Measurements from ENCODE around the gene ASXL1. TPM values are rescaled to one million over a fixed set of nuclear protein-coding genes. Genes with fewer than 3 reads are reported as not detected.
"Not testable (repeated sequence)": the region's sequence is repeated elsewhere in the genome, so short reads cannot be mapped to it uniquely, and the experiment has no call there.

The ASXL1 gene
- total and polyA plus RNA-seq, 4 donors, result 24.2 to 96.4 (median 44.4) TPM

- no peak overlapping the region for H3K9ac ChIP-seq (ENCODE audit: insufficient read depth in 1 of 2, low read length in 2 of 2)
- H3K27me3 ChIP-seq (ENCODE audit: control insufficient read depth in 3 of 3, insufficient read depth in 3 of 3, low read length in 2 of 3), result no peaks in the 10 kb centered on the region
- no peak overlapping the region for H3K4me3 ChIP-seq
- no peaks in the 10 kb centered on the region for H3K9me3 ChIP-seq (ENCODE audit: control insufficient read depth in 4 of 4, insufficient read depth in 3 of 4, low read length in 3 of 4)
- H3K36me3 ChIP-seq (ENCODE audit: control insufficient read depth in 4 of 4, insufficient read depth in 4 of 4, low read length in 4 of 4), result peaks cover 0 to 10% (median 7%) of the 10 kb centered on the region in 4 donors
- ATAC-seq (ENCODE audit: insufficient read depth, low FRiP score) (no peak), DNase-seq (no peak)
- no peaks in the 10 kb centered on the region for H3K4me1 ChIP-seq (ENCODE audit: control insufficient read depth in 5 of 5, insufficient read depth in 5 of 5, low read length in 5 of 5)
- 85 to 91% methylated on average over 2 of the region's 2 CpGs for WGBS, 2 donors
- no peak for TF ChIP-seq CTCF (IDR thresholded peaks at IDR 0.05; ENCODE audit: control extremely low read depth, extremely low read depth)
- H3K27ac ChIP-seq (ENCODE audit: low read depth in 1 of 2, low read length in 1 of 2), result no peak overlapping the region
Measured at GRCh38 chr20:32404017-32404416, 45.9 kb downstream of the ASXL1 start.

GRCh38 chr20:32406701-32407100 lies 48.6 kb downstream of the ASXL1 start:
- Histone ChIP-seq H3K4me3 (no peak overlapping the region), H3K27me3 (ENCODE audit: control insufficient read depth in 3 of 3, insufficient read depth in 3 of 3, low read length in 2 of 3) (no peaks in the 10 kb centered on the region), H3K27ac (ENCODE audit: low read depth in 1 of 2, low read length in 1 of 2) (no peak overlapping the region), H3K4me1 (ENCODE audit: control insufficient read depth in 5 of 5, insufficient read depth in 5 of 5, low read length in 5 of 5) (peaks cover 0 to 3% (median 0%) of the 10 kb centered on the region in 5 donors), H3K9me3 (ENCODE audit: control insufficient read depth in 4 of 4, insufficient read depth in 3 of 4, low read length in 3 of 4) (no peaks in the 10 kb centered on the region), H3K9ac (ENCODE audit: insufficient read depth in 1 of 2, low read length in 2 of 2) (no peak overlapping the region), H3K36me3 (ENCODE audit: control insufficient read depth in 4 of 4, insufficient read depth in 4 of 4, low read length in 4 of 4) (peaks cover 0 to 10% (median 7%) of the 10 kb centered on the region in 4 donors)
- DNase-seq (no peak), ATAC-seq (ENCODE audit: insufficient read depth, low FRiP score) (no peak)
- WGBS, 2 donors, result 97 to 99% methylated on average over 4 of the region's 4 CpGs
- TF ChIP-seq CTCF (IDR thresholded peaks at IDR 0.05; ENCODE audit: control extremely low read depth, extremely low read depth), result no peak

- not testable (repeated sequence) for H3K4me3 ChIP-seq; H3K36me3 ChIP-seq (ENCODE audit: control insufficient read depth in 4 of 4, insufficient read depth in 4 of 4, low read length in 4 of 4); H3K27ac ChIP-seq (ENCODE audit: low read depth in 1 of 2, low read length in 1 of 2); H3K27me3 ChIP-seq (ENCODE audit: control insufficient read depth in 3 of 3, insufficient read depth in 3 of 3, low read length in 2 of 3); ATAC-seq (ENCODE audit: insufficient read depth, low FRiP score); H3K4me1 ChIP-seq (ENCODE audit: control insufficient read depth in 5 of 5, insufficient read depth in 5 of 5, low read length in 5 of 5); DNase-seq; H3K9ac ChIP-seq (ENCODE audit: insufficient read depth in 1 of 2, low read length in 2 of 2); H3K9me3 ChIP-seq (ENCODE audit: control insufficient read depth in 4 of 4, insufficient read depth in 3 of 4, low read length in 3 of 4)
- 87 to 93% methylated on average over 9 of the region's 9 CpGs for WGBS, 2 donors
Measured at GRCh38 chr20:32407131-32407750, 49.1 kb downstream of the ASXL1 start.

GRCh38 chr20:32411955-32412706 lies 54.0 kb downstream of the ASXL1 start:
- 42 to 75% methylated on average over 2 of the region's 2 CpGs for WGBS, 2 donors
- H3K9me3 ChIP-seq (ENCODE audit: control insufficient read depth in 4 of 4, insufficient read depth in 3 of 4, low read length in 3 of 4), result no peaks in the 10 kb centered on the region
- no peaks in the 10 kb centered on the region for H3K27me3 ChIP-seq (ENCODE audit: control insufficient read depth in 3 of 3, insufficient read depth in 3 of 3, low read length in 2 of 3)
- ATAC-seq (ENCODE audit: insufficient read depth, low FRiP score) (no peak), DNase-seq (no peak)
- H3K4me3 ChIP-seq, result no peak overlapping the region
- no peak overlapping the region for H3K27ac ChIP-seq (ENCODE audit: low read depth in 1 of 2, low read length in 1 of 2)
- no peak overlapping the region for H3K9ac ChIP-seq (ENCODE audit: insufficient read depth in 1 of 2, low read length in 2 of 2)
- peaks cover 0 to 7% (median 3%) of the 10 kb centered on the region in 4 donors for H3K36me3 ChIP-seq (ENCODE audit: control insufficient read depth in 4 of 4, insufficient read depth in 4 of 4, low read length in 4 of 4)
- H3K4me1 ChIP-seq (ENCODE audit: control insufficient read depth in 5 of 5, insufficient read depth in 5 of 5, low read length in 5 of 5), result peaks cover 0 to 3% (median 0%) of the 10 kb centered on the region in 5 donors
- no peak for TF ChIP-seq CTCF (IDR thresholded peaks at IDR 0.05; ENCODE audit: control extremely low read depth, extremely low read depth)

Data from lung (tissue), 12 donors.